Measurements from ENCODE around the gene MCRIP2. TPM values are rescaled to one million over a fixed set of nuclear protein-coding genes. Genes with fewer than 3 reads are reported as not detected.
"Not testable (repeated sequence)": the region's sequence is repeated elsewhere in the genome, so short reads cannot be mapped to it uniquely, and the experiment has no call there.

MCRIP2 gene
- total RNA-seq, 4 donors from 2014 or later, result 17.3 to 35.6 (median 28.1) TPM

DNA sequence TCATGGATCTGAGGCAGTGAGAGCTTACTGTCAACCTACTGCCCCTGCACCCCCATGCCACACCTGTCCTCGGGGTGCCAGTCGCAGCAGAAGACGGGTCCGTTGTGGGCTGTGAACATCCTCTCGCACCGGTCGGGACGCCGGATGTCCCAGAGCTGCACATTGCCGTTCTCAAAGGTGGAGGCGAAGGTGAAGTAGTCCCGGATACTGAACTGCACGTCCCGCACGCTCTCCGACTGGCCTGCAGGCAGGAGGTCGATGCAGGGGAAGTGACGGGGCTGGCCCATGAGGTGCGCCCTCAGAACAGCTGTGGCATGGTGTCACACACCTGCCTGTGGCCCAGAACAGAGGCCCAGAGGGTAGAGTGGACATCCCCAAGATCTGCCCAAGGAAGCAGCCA lies 45.9 kb downstream of the MCRIP2 start:
- WGBS, 2 donors, result no CpG with 5 or more reads among the region's 19 CpGs
- H3K4me1 ChIP-seq, result peaks cover 49 to 85% (median 49%) of the 10 kb centered on the region in 3 donors
- no peak for DNase-seq

DNA sequence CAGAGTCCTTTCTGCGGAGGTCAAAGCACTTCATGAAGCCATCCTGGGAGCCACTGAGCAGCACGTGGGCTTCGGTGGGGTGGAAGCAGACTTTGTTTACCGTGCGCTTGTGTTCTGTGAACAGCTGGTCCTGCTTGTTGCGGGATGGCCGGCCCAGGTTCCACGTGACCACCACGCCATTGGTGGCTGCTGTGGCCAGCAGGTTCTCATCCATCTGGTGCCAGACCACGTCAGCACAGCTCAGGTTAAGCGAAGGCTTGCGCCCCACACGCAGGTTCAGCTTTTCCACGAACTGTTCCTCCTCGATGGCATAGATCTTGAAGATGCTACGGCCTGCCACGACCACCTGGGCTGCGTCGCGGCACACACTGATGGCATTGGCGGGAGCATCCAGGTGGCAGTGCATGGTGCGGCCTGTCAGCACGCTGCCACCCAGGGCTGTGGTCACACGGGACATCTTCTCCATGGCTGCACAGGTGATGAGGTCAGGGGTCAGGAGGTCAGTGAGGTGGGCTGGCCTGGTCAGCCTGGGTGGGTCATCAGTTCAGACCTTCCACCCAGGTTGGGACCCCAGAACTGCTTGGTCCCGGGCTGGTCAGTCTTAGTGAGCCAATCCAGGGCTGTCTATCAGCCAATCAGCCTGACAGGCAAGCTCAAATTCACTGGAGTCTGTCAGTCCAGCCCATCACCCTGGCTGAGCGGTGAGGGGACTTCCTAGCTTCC lies 47.7 kb downstream of the MCRIP2 start:
- 74 to 80% methylated on average over 13 to 14 of the region's 26 CpGs for WGBS, 2 donors

More for the DNA sequence above, 45.9 kb downstream of the MCRIP2 start:
- Histone ChIP-seq H3K9me3 (no peaks in the 10 kb centered on the region), H3K27ac (no peak overlapping the region), H3K4me3 (no peak overlapping the region), H3K36me3 (peaks cover 6 to 40% (median 7%) of the 10 kb centered on the region in 3 donors), H3K27me3 (peaks cover 0 to 10% (median 0%) of the 10 kb centered on the region in 4 donors)
- intact Hi-C loops (cut with DNase I), result no loop called here
- TF ChIP-seq, protein P1, sequence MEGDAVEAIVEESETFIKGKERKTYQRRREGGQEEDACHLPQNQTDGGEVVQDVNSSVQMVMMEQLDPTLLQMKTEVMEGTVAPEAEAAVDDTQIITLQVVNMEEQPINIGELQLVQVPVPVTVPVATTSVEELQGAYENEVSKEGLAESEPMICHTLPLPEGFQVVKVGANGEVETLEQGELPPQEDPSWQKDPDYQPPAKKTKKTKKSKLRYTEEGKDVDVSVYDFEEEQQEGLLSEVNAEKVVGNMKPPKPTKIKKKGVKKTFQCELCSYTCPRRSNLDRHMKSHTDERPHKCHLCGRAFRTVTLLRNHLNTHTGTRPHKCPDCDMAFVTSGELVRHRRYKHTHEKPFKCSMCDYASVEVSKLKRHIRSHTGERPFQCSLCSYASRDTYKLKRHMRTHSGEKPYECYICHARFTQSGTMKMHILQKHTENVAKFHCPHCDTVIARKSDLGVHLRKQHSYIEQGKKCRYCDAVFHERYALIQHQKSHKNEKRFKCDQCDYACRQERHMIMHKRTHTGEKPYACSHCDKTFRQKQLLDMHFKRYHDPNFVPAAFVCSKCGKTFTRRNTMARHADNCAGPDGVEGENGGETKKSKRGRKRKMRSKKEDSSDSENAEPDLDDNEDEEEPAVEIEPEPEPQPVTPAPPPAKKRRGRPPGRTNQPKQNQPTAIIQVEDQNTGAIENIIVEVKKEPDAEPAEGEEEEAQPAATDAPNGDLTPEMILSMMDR (IDR thresholded peaks at IDR 0.05), result no peak
- TF ChIP-seq POLR2A (IDR thresholded peaks at IDR 0.05), result no peak

GRCh38 chr16:691242-691641 lies 49.6 kb downstream of the MCRIP2 start:
- WGBS, 2 donors, result 45 to 70% methylated on average over 16 of the region's 16 CpGs
- Histone ChIP-seq H3K27me3 (peaks cover 0 to 47% (median 18%) of the 10 kb centered on the region in 4 donors), H3K36me3 (peaks cover 4 to 22% (median 6%) of the 10 kb centered on the region in 3 donors), H3K4me1 (peaks cover 38 to 90% (median 54%) of the 10 kb centered on the region in 3 donors), H3K27ac (peak overlapping the region in 3 of 4 donors; percentile 81 to 90 (median 87))
- DNase-seq; intact Hi-C loops (cut with DNase I); H3K4me3 ChIP-seq; H3K9me3 ChIP-seq: not testable (repeated sequence)

More for the DNA sequence above, 47.7 kb downstream of the MCRIP2 start:
- no peak for DNase-seq
- H3K4me3 ChIP-seq, result peak overlapping the region; percentile 54 to 96 (median 72)
- H3K9me3 ChIP-seq, result no peaks in the 10 kb centered on the region
- peak overlapping the region; percentile 81 to 90 (median 86) for H3K27ac ChIP-seq
- peaks cover 38 to 90% (median 49%) of the 10 kb centered on the region in 3 donors for H3K4me1 ChIP-seq
- no peak for TF ChIP-seq POLR2A (IDR thresholded peaks at IDR 0.05)
- TF ChIP-seq, protein P1 (IDR thresholded peaks at IDR 0.05), result no peak
- intact Hi-C loops (cut with DNase I), result no loop called here
- H3K27me3 ChIP-seq, result peaks cover 0 to 28% (median 6%) of the 10 kb centered on the region in 4 donors
- peaks cover 4 to 32% (median 6%) of the 10 kb centered on the region in 3 donors for H3K36me3 ChIP-seq

DNA sequence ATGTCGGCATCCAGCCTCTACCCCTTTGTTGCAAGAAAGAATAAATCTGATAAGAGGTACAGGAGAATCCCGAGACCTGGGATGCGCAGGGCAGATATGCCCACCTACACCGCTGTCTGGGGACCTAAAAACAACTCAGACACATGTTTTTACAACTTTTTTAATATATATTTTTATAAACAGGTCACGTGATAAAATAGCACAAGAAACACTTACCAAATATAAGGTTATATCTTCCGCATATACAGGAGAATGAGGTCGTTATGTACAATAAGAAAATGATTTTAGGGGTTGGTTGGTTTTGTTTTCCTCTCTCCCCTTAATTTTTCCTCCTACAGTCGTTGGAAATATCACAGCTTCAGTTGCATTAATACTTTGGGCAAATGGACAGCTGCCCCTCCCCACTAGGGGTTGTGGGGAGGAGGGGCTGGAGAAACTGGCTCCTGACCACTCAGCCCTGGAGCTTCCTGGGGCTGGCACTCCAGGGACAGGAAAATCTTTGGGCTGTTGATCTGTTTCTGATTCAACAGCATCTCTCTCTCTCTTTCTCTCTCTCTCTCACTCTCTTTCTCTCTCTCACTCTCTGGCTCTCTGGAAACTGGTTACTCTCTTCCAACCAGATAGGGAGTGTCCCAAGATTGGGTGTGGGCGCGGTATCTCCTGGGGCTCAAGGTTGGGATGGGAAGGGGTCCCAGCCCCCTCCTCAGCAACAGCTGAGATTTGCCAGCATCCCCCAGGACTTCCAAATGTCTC lies 50.9 kb downstream of the MCRIP2 start:
- peaks cover 0 to 9% (median 0%) of the 10 kb centered on the region in 3 donors for H3K36me3 ChIP-seq
- peak overlapping the region; percentile 5 to 90 (median 84) for H3K27ac ChIP-seq
- H3K9me3 ChIP-seq, result no peaks in the 10 kb centered on the region
- DNase-seq, result no peak
- H3K4me1 ChIP-seq, result peaks cover 40 to 87% (median 56%) of the 10 kb centered on the region in 3 donors
- WGBS, 2 donors, result 54% methylated on average over 8 to 10 of the region's 10 CpGs
- peaks cover 0 to 60% (median 18%) of the 10 kb centered on the region in 4 donors for H3K27me3 ChIP-seq
- no peak overlapping the region for H3K4me3 ChIP-seq
- intact Hi-C loops (cut with DNase I), result no loop called here
- TF ChIP-seq POLR2A (IDR thresholded peaks at IDR 0.05), result no peak
- TF ChIP-seq, protein P1 (IDR thresholded peaks at IDR 0.05), result no peak

- DNase-seq, result no peak
- Histone ChIP-seq H3K27me3 (peaks cover 0 to 68% (median 18%) of the 10 kb centered on the region in 4 donors), H3K4me3 (peak overlapping the region in 2 of 4 donors; percentile 54 to 58), H3K36me3 (peaks cover 0 to under 1% (median 0%) of the 10 kb centered on the region in 3 donors), H3K4me1 (peaks cover 40 to 80% (median 56%) of the 10 kb centered on the region in 3 donors), H3K27ac (peak overlapping the region; percentile 28 to 90 (median 84)), H3K9me3 (no peaks in the 10 kb centered on the region)
- TF ChIP-seq, protein P1 (IDR thresholded peaks at IDR 0.05), result no peak
- no peak for TF ChIP-seq POLR2A (IDR thresholded peaks at IDR 0.05)
- intact Hi-C loops (cut with DNase I), result no loop called here
- 60 to 63% methylated on average over 1 to 6 of the region's 22 CpGs for WGBS, 2 donors
Observed at GRCh38 chr16:693364-693763, 51.7 kb downstream of the MCRIP2 start.

All from esophagus squamous epithelium (tissue), 5 donors.